Measurements from ENCODE around the gene TULP1.

DNA sequence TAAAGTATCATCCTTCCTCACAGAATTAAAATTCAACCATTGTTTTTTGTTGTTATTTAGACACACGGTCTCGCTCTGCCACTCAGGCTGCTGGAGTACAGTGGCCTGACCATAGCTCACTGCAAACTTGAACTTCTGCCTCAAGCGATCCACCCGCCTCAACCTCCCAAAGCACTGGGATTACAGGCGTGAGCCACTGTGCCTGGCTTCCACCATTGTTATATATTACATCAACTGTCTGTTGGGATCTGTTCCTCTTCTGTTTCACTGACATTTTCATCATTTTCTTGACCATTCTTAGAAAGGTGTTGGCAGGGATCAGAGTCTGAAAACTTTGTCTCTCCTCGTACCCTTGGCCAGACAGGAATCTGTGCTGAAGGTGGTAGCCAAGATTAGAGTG, 21.3 kb upstream of the TULP1 start:
- TF ChIP-seq, protein P1, sequence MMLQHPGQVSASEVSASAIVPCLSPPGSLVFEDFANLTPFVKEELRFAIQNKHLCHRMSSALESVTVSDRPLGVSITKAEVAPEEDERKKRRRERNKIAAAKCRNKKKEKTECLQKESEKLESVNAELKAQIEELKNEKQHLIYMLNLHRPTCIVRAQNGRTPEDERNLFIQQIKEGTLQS (IDR thresholded peaks at IDR 0.05; ENCODE audit: insufficient read depth, low read depth, low read length), result no peak
- TF ChIP-seq, protein P2, sequence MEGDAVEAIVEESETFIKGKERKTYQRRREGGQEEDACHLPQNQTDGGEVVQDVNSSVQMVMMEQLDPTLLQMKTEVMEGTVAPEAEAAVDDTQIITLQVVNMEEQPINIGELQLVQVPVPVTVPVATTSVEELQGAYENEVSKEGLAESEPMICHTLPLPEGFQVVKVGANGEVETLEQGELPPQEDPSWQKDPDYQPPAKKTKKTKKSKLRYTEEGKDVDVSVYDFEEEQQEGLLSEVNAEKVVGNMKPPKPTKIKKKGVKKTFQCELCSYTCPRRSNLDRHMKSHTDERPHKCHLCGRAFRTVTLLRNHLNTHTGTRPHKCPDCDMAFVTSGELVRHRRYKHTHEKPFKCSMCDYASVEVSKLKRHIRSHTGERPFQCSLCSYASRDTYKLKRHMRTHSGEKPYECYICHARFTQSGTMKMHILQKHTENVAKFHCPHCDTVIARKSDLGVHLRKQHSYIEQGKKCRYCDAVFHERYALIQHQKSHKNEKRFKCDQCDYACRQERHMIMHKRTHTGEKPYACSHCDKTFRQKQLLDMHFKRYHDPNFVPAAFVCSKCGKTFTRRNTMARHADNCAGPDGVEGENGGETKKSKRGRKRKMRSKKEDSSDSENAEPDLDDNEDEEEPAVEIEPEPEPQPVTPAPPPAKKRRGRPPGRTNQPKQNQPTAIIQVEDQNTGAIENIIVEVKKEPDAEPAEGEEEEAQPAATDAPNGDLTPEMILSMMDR (IDR thresholded peaks at IDR 0.05; ENCODE audit: control extremely low read depth in 1 of 3, insufficient read depth in 1 of 3, low read depth in 1 of 3, low read length in 3 of 3), result no peak
- no peak for TF ChIP-seq HDAC6 (IDR thresholded peaks at IDR 0.05; ENCODE audit: low read depth, low read length)
- TF ChIP-seq CEBPB (IDR thresholded peaks at IDR 0.05; ENCODE audit: low read depth, low read length), result no peak
- no peak for TF ChIP-seq SUZ12 (IDR thresholded peaks at IDR 0.05; ENCODE audit: low read length)
- TF ChIP-seq GABPA (IDR thresholded peaks at IDR 0.05; ENCODE audit: borderline replicate concordance, insufficient read depth, low read length), result no peak
- TF ChIP-seq JUN (IDR thresholded peaks at IDR 0.05; ENCODE audit: low read depth, low read length), result no peak
- TF ChIP-seq CHD2 (IDR thresholded peaks at IDR 0.05; ENCODE audit: low read length), result no peak
